GM21423 (cell line): Measurements from ENCODE around the gene VWA8.
"Not testable (repeated sequence)": the region's sequence is repeated elsewhere in the genome, so short reads cannot be mapped to it uniquely, and the experiment has no call there.

ENCODE experiments used
- ATAC-seq: cut with Tn5 transposase; IDR thresholded peaks from one replicate; pipeline ENCODE4 v1.9.1; 2021; ENCODE audit warnings: mild to moderate bottlenecking, moderate library complexity; ENCODE audit not compliant: unreplicated experiment

Gene VWA8

GRCh38 chr13:41542799-41543198 is 418.1 kb downstream of the VWA8 start:
- not testable (repeated sequence) for ATAC-seq

GRCh38 chr13:41542281-41542680 is 418.6 kb downstream of the VWA8 start:
- ATAC-seq = no peak

- ATAC-seq = no peak
These were observed 419.6 kb downstream of the VWA8 start for GRCh38 chr13:41541142-41541938.

GRCh38 chr13:41540240-41540639 is 420.7 kb downstream of the VWA8 start:
- ATAC-seq = not testable (repeated sequence)

GRCh38 chr13:41533266-41534052 is 427.4 kb downstream of the VWA8 start:
- ATAC-seq = no peak

- no peak for ATAC-seq
These were observed 432.9 kb downstream of the VWA8 start for GRCh38 chr13:41528021-41528420.

- no peak for ATAC-seq
These were observed 440.0 kb downstream of the VWA8 start for GRCh38 chr13:41520660-41521630.

GRCh38 chr13:41520016-41520659 is 440.8 kb downstream of the VWA8 start:
- no peak for ATAC-seq
